Caki2 (cell line): ENCODE data around the gene TBC1D3G. TPM values are rescaled to one million over a fixed set of nuclear protein-coding genes. Genes with fewer than 3 reads are reported as not detected.
"Not testable (repeated sequence)": the region's sequence is repeated elsewhere in the genome, so short reads cannot be mapped to it uniquely, and the experiment has no call there.

Experiments
- DNase-seq: peaks from one replicate; pipeline ENCODE4 v3.0.0-alpha.2; 2015; ENCODE audit warnings: low read depth
- in situ Hi-C: cut with HindIII; loops from 2 replicates; pipeline ENCODE4 v1.10.0; 2016; ENCODE audit warnings: low sequenced_read_pairs, low pct_unique_long_range_greater_than_20kb, mixed read lengths
- total RNA-seq: library from RNA; depleted of rRNA; stranded (reverse); fragments of >200 nt; shearing (Covaris generic); gene quantifications from 2 replicates; pipeline ENCODE4 v1.2.3, GENCODE V29; 2014; ENCODE audit warnings: low replicate concordance; rRNA removed

Gene TBC1D3G
- not detected in 2 replicates for total RNA-seq

DNA sequence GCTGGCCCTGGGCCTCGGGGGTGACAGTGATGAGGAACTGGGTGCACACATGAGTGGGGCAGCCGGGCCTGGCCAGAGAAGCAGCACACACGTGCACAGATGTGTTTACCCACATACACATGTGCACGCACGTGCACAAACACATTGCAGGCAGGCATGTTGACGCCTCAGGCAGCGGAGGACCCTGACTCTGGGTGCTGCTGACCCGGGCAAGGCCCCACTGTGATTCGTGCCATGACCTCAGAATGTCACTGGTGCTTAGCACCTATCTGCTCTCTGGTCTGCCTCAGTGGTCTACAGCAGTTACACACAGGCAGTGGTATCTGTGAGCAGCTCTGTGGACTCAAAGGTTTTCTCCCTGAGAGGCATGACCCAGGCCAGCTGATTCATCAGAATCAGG is at the start of gene TBC1D3G:
Gene TBC1D3G, plus strand, starts transcription at position 301 of the 400 bp plus-strand sequence. CDS start 1,528 bp downstream, outside the sequence.
- DNase-seq, in situ Hi-C loops: not testable (repeated sequence)

DNA sequence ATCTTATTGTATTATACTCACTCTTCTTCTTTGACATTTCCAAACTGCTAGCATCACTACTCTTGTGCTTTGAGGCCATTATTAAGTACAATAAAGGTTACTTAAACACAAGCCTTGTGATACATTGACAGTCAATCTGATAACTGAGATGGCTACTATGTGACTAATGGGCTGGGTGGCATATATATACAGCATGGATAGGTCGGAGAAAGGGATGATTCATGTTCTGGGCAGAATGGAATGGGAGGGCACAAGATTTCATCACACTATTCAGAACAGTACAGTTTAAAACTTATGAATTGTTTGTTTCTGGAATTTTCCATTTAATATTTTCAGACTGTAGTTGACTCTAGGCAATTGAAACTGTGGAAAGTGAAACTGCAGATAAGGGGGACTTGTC is 40.4 kb upstream of the TBC1D3G start:
- DNase-seq, in situ Hi-C loops: not testable (repeated sequence)

DNA sequence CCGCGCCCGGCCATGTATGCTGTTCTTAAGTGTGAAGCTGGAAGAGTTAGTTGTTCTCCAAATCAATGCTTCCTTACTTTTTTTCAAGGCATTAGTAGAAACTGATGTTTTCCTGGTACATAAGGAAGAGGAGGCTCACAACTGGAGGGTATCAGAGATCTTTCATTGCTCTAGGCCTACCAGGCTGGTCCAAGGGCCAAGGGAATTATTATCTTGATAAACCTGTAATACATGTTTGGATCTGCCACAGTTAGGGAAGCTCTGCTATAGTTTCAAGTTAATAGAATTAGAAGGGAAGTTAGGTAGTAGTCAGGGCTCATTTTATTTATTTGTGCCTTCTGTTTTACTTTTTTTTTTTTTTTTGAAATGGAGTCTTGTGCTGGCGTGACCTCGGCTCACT is 39.5 kb upstream of the TBC1D3G start:
- in situ Hi-C loops, DNase-seq: not testable (repeated sequence)

DNA sequence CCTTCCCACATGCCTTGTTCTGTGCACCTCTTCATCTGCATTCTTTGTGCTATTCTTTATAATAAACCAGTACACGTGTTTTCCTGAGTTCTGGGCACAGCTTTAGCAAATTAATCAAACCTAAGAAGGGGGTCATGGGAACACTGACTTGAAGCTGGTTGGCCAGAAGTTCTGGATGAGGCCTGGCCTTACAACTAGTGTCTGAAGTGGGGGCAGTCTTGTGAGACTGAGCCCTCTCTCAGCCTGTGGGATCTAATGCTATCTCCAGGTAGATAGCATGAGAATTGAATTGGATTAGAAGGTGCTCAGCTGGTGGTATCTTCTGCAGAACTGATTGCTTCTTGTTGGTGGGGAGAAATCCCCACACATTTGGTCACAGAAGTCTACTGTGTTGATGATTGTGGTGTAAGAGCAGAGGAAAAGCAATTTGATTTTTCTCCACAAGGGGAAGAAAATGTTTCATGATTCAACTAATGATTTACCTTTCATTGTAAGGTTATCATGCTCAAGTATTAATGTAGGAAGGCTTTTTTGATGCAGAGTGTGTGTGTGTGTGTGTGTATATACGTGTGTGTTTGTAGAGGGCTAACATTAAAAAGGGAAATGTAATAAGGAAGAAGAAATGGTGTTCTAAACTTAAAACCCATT is 33.6 kb upstream of the TBC1D3G start:
- in situ Hi-C loops, DNase-seq: not testable (repeated sequence)

DNA sequence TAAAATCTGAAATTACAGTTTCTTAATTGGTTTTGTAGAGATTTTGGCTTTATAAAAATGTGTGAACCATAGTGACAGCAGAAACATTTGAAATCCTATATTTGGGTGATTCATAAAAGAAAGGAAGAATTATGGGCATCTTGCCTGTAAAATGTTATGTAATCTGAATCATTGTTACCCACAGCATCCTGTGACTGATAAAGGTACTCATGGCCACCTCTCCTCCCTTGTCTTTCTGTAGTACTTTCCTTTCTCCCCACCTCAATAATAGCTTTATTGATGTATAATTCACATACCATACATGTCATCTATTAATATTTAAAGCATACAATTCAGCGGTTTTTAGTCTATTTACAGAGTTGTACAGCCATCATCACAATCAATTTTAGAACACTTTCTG is 28.5 kb upstream of the TBC1D3G start:
- DNase-seq, in situ Hi-C loops: not testable (repeated sequence)

DNA sequence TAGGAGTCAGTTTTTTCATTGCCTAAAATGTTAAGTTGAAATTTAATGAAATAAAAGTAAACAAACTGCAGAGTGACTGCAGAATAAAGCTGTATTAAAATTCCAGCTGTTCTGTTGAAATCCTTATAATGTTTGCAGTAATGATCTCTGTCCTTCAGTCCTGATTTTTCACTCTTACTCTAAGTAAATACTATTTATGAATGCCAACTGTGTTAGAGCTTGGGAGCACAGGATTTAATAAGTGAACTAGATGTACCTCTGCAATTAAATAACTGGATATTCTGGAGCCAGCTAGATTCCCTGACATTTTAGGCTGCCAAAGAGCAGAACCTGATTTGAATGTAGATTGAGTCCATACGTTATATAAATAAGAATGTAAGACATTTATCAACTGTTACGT is 7.9 kb upstream of the TBC1D3G start:
- DNase-seq, in situ Hi-C loops: not testable (repeated sequence)

DNA sequence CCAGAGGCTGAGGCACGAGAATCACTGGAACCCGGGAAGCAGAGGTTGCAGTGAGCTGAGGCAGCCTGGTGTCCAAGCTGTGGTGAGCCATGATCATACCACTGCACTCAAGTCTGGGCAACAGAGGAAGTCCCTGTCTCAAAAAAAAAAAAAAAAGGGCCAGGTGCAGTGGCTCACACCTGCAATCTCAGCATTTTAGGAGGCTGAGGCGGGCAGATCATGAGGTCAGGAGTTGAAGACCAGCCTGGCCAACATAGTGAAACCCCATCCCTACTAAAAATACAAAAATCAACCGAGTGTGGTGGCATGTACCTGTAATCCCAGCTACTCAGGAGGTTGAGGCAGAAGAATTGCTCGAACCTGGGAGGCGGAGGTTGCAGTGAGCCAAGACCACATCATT is 38.8 kb downstream of the TBC1D3G start:
- DNase-seq, in situ Hi-C loops: not testable (repeated sequence)

DNA sequence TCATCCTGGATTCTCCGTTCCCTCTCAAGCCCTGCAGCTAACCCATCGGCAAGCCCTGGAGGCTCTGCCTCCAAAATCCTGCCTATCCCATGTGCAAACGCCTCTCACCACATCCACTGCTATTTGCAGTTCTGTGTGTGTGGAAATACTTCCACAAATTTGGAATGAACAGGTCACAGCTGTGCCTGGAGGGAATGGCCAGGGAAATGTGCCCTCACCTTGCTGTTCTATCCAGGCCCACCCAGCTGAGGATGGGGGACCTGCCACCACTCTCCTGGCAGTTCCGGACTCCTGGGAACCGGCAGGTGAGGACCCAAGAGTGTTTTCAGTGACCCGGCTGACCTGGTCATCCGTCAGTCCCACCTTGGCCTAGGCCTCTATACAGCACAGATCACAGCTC is 52.3 kb downstream of the TBC1D3G start:
- DNase-seq, in situ Hi-C loops: not testable (repeated sequence)

Other genes starting within 250 kb of the TBC1D3G start
- gene CCL3, start 233.7 kb upstream of the TBC1D3G start, total RNA-seq: not detected in 2 replicates
- not detected in 2 replicates for gene CCL4, start 220.1 kb upstream of the TBC1D3G start, total RNA-seq
- 0.95 TPM in 1 of 2 replicates, not detected in the other for gene TBC1D3B, start 147.2 kb upstream of the TBC1D3G start, total RNA-seq
- gene CCL3L1, start 127.1 kb upstream of the TBC1D3G start, total RNA-seq: not detected in 2 replicates
- not detected in 2 replicates for gene CCL4L2, start 112.8 kb upstream of the TBC1D3G start, total RNA-seq
- not detected in 2 replicates for gene TBC1D3I, start 59.3 kb upstream of the TBC1D3G start, total RNA-seq
- not detected in 2 replicates for gene TBC1D3H, start 64.6 kb downstream of the TBC1D3G start, total RNA-seq
- 84.0 and 84.2 TPM in 2 replicates for gene ZNHIT3, start 162.8 kb downstream of the TBC1D3G start, total RNA-seq
- 47.5 and 98.5 TPM in 2 replicates for gene MYO19, start 211.0 kb downstream of the TBC1D3G start, total RNA-seq
- gene PIGW, start 211.1 kb downstream of the TBC1D3G start, total RNA-seq: 3.9 and 6.3 TPM in 2 replicates
- gene GGNBP2, start 221.0 kb downstream of the TBC1D3G start, total RNA-seq: 30.0 and 40.0 TPM in 2 replicates